HepG2 (cell line): ENCODE measurements around the gene ALK. TPM values are rescaled to one million over a fixed set of nuclear protein-coding genes. Genes with fewer than 3 reads are reported as not detected.
A peak's percentile ranks its signal among the peaks of the same experiment; 100 is the strongest.

Source experiments
- CREB1 ChIP-seq, 2 experiments: fragments of 450-650 bp in 1 of 2; IDR thresholded peaks; 2 replicates each; pipeline ENCODE4 v1.6.1; 2016 to 2017; ENCODE audit warnings: control low read depth in 1 of 2, mild to moderate bottlenecking in 1 of 2, missing compliant biosample characterization in 1 of 2, missing genetic modification characterization in 1 of 2
- EHMT2 ChIP-seq: fragments of 200-600 bp; sonication (generic); IDR thresholded peaks from 2 replicates; pipeline ENCODE4 v1.7.0; 2017; ENCODE audit warnings: antibody characterized with exemption, low read depth, low read length, borderline replicate concordance
- ELF3 ChIP-seq: IDR thresholded peaks from 2 replicates; pipeline ENCODE4 v1.6.1; 2016; ENCODE audit warnings: missing genetic modification reagents, missing compliant biosample characterization
- GATAD2A ChIP-seq: IDR thresholded peaks from 2 replicates; pipeline ENCODE4 v1.6.1; 2016
- GLI4 ChIP-seq: sonication (generic); formaldehyde crosslinking; IDR thresholded peaks from 2 replicates; pipeline ENCODE4 v1.5.1; 2020; ENCODE audit warnings: missing genetic modification reagents, mild to moderate bottlenecking, moderate library complexity, borderline replicate concordance
- HMG20B ChIP-seq: conservative IDR thresholded peaks from 2 replicates; pipeline ENCODE4 v1.6.1; 2016; ENCODE audit warnings: missing genetic modification reagents, missing compliant biosample characterization
- HNRNPLL ChIP-seq: fragments of 200-400 bp; formaldehyde crosslinking; IDR thresholded peaks from 2 replicates; pipeline ENCODE4 v1.6.1; 2017; ENCODE audit warnings: mild to moderate bottlenecking, low read depth, low read length; ENCODE audit not compliant: poor library complexity, severe bottlenecking
- KMT2B ChIP-seq: IDR thresholded peaks from 2 replicates; pipeline ENCODE4 v1.6.1; 2016; ENCODE audit warnings: missing genetic modification reagents, missing compliant biosample characterization
- NKX3-1 ChIP-seq: sonication (generic); formaldehyde crosslinking; IDR thresholded peaks from 2 replicates; pipeline ENCODE4 v1.5.0; 2020; ENCODE audit warnings: missing genetic modification reagents
- RBM22 ChIP-seq: fragments of 200-400 bp; formaldehyde crosslinking; optimal IDR thresholded peaks from 2 replicates; pipeline ENCODE3; 2017; ENCODE audit warnings: mild to moderate bottlenecking, low read length, moderate library complexity
- RFX3 ChIP-seq: IDR thresholded peaks from 2 replicates; pipeline ENCODE4 v1.6.1; 2016; ENCODE audit warnings: missing biosample characterization, missing genetic modification reagents
- SNAPC2 ChIP-seq: sonication (generic); formaldehyde crosslinking; IDR thresholded peaks from 2 replicates; pipeline ENCODE4 v1.8.1; 2022; ENCODE audit warnings: mild to moderate bottlenecking, missing genetic modification reagents
- SRSF1 ChIP-seq: fragments of 200-400 bp; formaldehyde crosslinking; optimal IDR thresholded peaks from 2 replicates; pipeline ENCODE3; 2017; ENCODE audit warnings: mild to moderate bottlenecking, low read depth, low read length, moderate library complexity
- TBP ChIP-seq: sonication (generic); formaldehyde crosslinking; IDR thresholded peaks from 2 replicates; pipeline ENCODE4 v1.5.0; 2020; ENCODE audit warnings: missing genetic modification reagents
- ZNF230 ChIP-seq: sonication (generic); formaldehyde crosslinking; IDR thresholded peaks from 2 replicates; pipeline ENCODE4 v1.4.0; 2020; ENCODE audit warnings: mild to moderate bottlenecking, missing genetic modification reagents
- ZNF777 ChIP-seq: sonication (generic); formaldehyde crosslinking; IDR thresholded peaks from 2 replicates; pipeline ENCODE4 v1.4.0; 2020; ENCODE audit warnings: missing genetic modification reagents
- ZNF782 ChIP-seq: sonication (generic); formaldehyde crosslinking; IDR thresholded peaks from 2 replicates; pipeline ENCODE4 v1.4.0; 2020; ENCODE audit warnings: missing genetic modification reagents, mild to moderate bottlenecking, borderline replicate concordance
- ZSCAN12 ChIP-seq: sonication (generic); formaldehyde crosslinking; IDR thresholded peaks from 2 replicates; pipeline ENCODE4 v1.9.0; 2021; ENCODE audit warnings: mild to moderate bottlenecking, missing genetic modification reagents
- ZSCAN9 ChIP-seq: IDR thresholded peaks from 2 replicates; pipeline ENCODE4 v1.6.1; 2016; ENCODE audit warnings: borderline replicate concordance
- polyA plus RNA-seq, 8 experiments: library from polyadenylated mRNA; depleted of rRNA in 3 of 8; stranded (reverse) in 7 of 8; unstranded in 1 of 8; fragments of >200 nt; fragmentation: Illumina TruSeq in 4 of 8; extraction: Trizol in 4 of 8; gene quantifications; 2 replicates each; pipeline versions ENCODE4 v1.2.1 to v1.2.3, GENCODE V29; 2011 to 2016; ENCODE audit warnings: low read depth in 4 of 8, missing spikeins in 1 of 8, mixed read lengths in 1 of 8; ENCODE audit not compliant: insufficient read depth in 1 of 8
- total RNA-seq, 5 experiments: library from RNA; depleted of rRNA; stranded (reverse); fragments of >200 nt; fragmentation: Illumina TruSeq; extraction: Trizol; gene quantifications; 2 replicates each; pipeline ENCODE4 v1.2.3, GENCODE V29; 2016; ENCODE audit warnings: low read depth in 1 of 5
- TF ChIP-seq, protein P1 (sequence below), 2 experiments: sonication (generic) in 1 of 2; formaldehyde crosslinking in 1 of 2; IDR thresholded peaks; 2 replicates each; pipeline versions ENCODE4 v1.6.1 to v1.9.0; 2014 to 2022; ENCODE audit warnings: antibody characterized with exemption in 1 of 2, borderline replicate concordance in 1 of 2, inconsistent platforms in 1 of 2, low read depth in 1 of 2, missing genetic modification reagents in 1 of 2
- TF ChIP-seq, protein P2 (sequence below), 2 experiments: sonication (generic) in 1 of 2; formaldehyde crosslinking in 1 of 2; IDR thresholded peaks; 2 replicates each; pipeline versions ENCODE4 v1.4.0 to v1.6.1; 2018 to 2020; ENCODE audit warnings: missing genetic modification reagents in 2 of 2, borderline replicate concordance in 1 of 2, low read depth in 1 of 2, mild to moderate bottlenecking in 1 of 2, missing biosample characterization in 1 of 2
- TF ChIP-seq, protein P3 (sequence below): sonication (generic); formaldehyde crosslinking; IDR thresholded peaks from 2 replicates; pipeline ENCODE4 v1.5.1; 2020; ENCODE audit warnings: missing genetic modification reagents, mild to moderate bottlenecking, borderline replicate concordance

Gene ALK
- total and polyA plus RNA-seq, 2 of the 13 experiments (the other 11 are each of a cell fraction or from before 2014, with no cell fraction given): not detected

DNA sequence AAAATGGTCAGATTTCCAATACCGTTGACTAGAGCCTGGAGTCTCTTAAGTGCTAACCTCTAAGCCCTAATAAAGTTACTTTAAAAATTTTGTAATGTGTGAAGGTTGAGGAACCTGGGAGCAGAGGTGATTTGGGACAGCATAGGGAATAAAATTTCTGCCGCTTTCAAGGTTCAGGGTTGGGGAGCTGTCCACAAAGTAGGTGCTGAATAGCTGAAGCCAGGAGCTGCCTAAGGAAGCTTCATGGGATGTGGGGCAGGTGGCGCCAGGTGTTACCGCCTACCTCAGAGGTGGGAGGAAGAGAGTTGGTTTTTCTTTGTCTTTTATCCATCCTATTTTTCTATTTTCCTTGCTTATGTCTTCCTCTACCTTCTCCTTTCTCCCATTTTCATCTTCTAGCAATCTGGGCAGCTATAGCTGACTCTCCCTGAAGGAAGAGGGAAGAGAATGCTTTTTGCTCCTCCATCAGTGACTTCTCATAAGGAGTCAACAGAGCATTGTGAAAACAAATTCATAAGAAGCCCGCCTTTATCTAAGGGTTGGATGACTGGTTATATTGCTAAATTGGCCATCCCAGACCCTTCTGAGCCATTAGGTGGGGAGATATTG is 627.5 kb downstream of the ALK start (continued):
- TF ChIP-seq GLI4 (CRISPR knock-in tag): no peak
- TF ChIP-seq GATAD2A: no peak
- no peak for TF ChIP-seq RFX3 (CRISPR knock-in tag)
- TF ChIP-seq ZNF777 (CRISPR knock-in tag): 0 out of 2 replicates have a peak, but pooled peaks have one; percentile 33
- no peak for TF ChIP-seq SRSF1
- TF ChIP-seq ZNF230 (CRISPR knock-in tag): no peak
- TF ChIP-seq SNAPC2 (CRISPR knock-in tag): no peak
- TF ChIP-seq EHMT2: peak; percentile 97
- TF ChIP-seq RBM22: no peak
- TF ChIP-seq ZSCAN12: peak; percentile 50; the same call in 1 of the 2 replicates
- TF ChIP-seq HNRNPLL: no peak
- peak; percentile 52; the same call in 1 of the 2 replicates for TF ChIP-seq ELF3 (CRISPR knock-in tag)
- no peak for TF ChIP-seq ZNF782 (CRISPR knock-in tag)
- TF ChIP-seq KMT2B (CRISPR knock-in tag): no peak
- TF ChIP-seq HMG20B (CRISPR knock-in tag): 0 out of 2 replicates have a peak, but pooled peaks have one; percentile 52
- no peak for TF ChIP-seq CREB1 (IDR thresholded peaks at IDR 0.05)
- no peak for TF ChIP-seq CREB1 (CRISPR knock-in tag; IDR thresholded peaks at IDR 0.05)
- TF ChIP-seq, protein P1, sequence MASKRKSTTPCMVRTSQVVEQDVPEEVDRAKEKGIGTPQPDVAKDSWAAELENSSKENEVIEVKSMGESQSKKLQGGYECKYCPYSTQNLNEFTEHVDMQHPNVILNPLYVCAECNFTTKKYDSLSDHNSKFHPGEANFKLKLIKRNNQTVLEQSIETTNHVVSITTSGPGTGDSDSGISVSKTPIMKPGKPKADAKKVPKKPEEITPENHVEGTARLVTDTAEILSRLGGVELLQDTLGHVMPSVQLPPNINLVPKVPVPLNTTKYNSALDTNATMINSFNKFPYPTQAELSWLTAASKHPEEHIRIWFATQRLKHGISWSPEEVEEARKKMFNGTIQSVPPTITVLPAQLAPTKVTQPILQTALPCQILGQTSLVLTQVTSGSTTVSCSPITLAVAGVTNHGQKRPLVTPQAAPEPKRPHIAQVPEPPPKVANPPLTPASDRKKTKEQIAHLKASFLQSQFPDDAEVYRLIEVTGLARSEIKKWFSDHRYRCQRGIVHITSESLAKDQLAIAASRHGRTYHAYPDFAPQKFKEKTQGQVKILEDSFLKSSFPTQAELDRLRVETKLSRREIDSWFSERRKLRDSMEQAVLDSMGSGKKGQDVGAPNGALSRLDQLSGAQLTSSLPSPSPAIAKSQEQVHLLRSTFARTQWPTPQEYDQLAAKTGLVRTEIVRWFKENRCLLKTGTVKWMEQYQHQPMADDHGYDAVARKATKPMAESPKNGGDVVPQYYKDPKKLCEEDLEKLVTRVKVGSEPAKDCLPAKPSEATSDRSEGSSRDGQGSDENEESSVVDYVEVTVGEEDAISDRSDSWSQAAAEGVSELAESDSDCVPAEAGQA (IDR thresholded peaks at IDR 0.05; ENCODE audit: low read depth): no peak
- TF ChIP-seq, protein P1 (CRISPR knock-in tag; IDR thresholded peaks at IDR 0.05; ENCODE audit: borderline replicate concordance): no peak
- peak; percentile 80 for TF ChIP-seq ZSCAN9
- TF ChIP-seq, protein P2, sequence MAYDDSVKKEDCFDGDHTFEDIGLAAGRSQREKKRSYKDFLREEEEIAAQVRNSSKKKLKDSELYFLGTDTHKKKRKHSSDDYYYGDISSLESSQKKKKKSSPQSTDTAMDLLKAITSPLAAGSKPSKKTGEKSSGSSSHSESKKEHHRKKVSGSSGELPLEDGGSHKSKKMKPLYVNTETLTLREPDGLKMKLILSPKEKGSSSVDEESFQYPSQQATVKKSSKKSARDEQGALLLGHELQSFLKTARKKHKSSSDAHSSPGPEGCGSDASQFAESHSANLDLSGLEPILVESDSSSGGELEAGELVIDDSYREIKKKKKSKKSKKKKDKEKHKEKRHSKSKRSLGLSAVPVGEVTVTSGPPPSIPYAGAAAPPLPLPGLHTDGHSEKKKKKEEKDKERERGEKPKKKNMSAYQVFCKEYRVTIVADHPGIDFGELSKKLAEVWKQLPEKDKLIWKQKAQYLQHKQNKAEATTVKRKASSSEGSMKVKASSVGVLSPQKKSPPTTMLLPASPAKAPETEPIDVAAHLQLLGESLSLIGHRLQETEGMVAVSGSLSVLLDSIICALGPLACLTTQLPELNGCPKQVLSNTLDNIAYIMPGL (CRISPR knock-in tag; IDR thresholded peaks at IDR 0.05; ENCODE audit: borderline replicate concordance in 1 of 2, low read depth in 1 of 2): no peak
- TF ChIP-seq TBP (CRISPR knock-in tag): no peak
- 0 out of 2 replicates have a peak, but pooled peaks have one; percentile 40 for TF ChIP-seq NKX3-1 (CRISPR knock-in tag)
- TF ChIP-seq, protein P3, sequence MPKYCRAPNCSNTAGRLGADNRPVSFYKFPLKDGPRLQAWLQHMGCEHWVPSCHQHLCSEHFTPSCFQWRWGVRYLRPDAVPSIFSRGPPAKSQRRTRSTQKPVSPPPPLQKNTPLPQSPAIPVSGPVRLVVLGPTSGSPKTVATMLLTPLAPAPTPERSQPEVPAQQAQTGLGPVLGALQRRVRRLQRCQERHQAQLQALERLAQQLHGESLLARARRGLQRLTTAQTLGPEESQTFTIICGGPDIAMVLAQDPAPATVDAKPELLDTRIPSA (CRISPR knock-in tag): no peak
